ENCODE data around the gene CCDC141.

CCDC141 gene

GRCh38 chr2:178863856-178864620 is 185.9 kb downstream of the CCDC141 start:
- FAIRE-seq (no peak), DNase-seq (ENCODE audit: insufficient read length, low spot score) (no peak)
- TF ChIP-seq POLR2A (IDR thresholded peaks at IDR 0.05; ENCODE audit: low read depth, low read length) (no peak), PAX5 (IDR thresholded peaks at IDR 0.05; ENCODE audit: insufficient read depth, low read length, severe bottlenecking) (no peak), SPI1 (IDR thresholded peaks at IDR 0.05; ENCODE audit: low read depth, low read length) (no peak), POU2F2 (IDR thresholded peaks at IDR 0.05; ENCODE audit: low read depth, low read length) (no peak)

GRCh38 chr2:178863130-178863855 is 186.6 kb downstream of the CCDC141 start:
- peak; percentile 45 for FAIRE-seq
- TF ChIP-seq SPI1 (IDR thresholded peaks at IDR 0.05; ENCODE audit: low read depth, low read length) (peak; percentile 80), POU2F2 (IDR thresholded peaks at IDR 0.05; ENCODE audit: low read depth, low read length) (no peak)
- no peak for DNase-seq (ENCODE audit: insufficient read length, low spot score)

DNA sequence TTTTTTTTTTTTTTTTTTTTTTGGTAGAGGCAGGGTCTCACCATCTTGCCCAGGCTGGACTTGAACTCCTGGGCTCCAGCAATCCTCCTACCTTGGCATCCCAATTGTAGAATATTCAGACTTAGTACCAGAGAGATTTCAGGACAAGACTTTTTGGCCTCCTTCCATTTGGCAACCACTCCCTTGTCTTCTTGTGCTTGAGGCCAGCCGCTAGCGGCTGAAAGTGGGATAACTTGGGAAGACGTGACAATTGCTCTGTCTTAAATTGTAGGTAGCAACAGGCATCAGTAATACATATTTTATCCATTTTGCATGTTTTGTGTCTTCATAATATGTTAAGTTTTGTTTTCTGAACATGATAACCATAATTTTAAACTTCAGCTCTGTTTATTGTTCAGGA is 189.4 kb downstream of the CCDC141 start:
- no peak for DNase-seq (ENCODE audit: insufficient read length, low spot score)
- FAIRE-seq = no peak
- TF ChIP-seq POU2F2 (IDR thresholded peaks at IDR 0.05; ENCODE audit: low read depth, low read length) = no peak
- no peak for TF ChIP-seq SPI1 (IDR thresholded peaks at IDR 0.05; ENCODE audit: low read depth, low read length)
- TF ChIP-seq POLR2A (IDR thresholded peaks at IDR 0.05; ENCODE audit: low read depth, low read length) = no peak
- no peak for TF ChIP-seq PAX5 (IDR thresholded peaks at IDR 0.05; ENCODE audit: insufficient read depth, low read length, severe bottlenecking)
- no peak for TF ChIP-seq TAF1 (IDR thresholded peaks at IDR 0.05; ENCODE audit: low read depth, low read length)
- no peak for TF ChIP-seq POLR2AphosphoS5 (IDR thresholded peaks at IDR 0.05; ENCODE audit: low read depth, low read length)

DNA sequence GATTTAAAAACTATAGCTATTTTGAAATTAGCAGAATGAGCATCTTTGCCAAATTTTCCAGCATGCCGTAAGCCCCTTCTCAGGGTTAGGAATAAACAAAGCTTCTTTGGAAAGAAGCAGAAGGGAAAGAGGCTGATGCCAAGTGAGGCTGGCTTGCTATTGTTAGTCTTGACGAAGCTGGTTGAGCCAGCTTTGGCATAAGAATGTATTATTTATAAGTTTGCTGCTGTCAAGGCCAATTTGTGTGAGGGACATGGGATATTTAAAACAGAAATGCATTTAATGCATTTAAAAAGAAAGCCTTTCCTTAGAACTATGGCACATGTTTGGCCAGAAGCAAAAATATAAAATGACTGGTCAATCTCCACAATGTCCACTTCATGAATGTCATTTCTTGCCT is 190.2 kb downstream of the CCDC141 start:
- TF ChIP-seq TAF1 (IDR thresholded peaks at IDR 0.05; ENCODE audit: low read depth, low read length) (no peak), SPI1 (IDR thresholded peaks at IDR 0.05; ENCODE audit: low read depth, low read length) (no peak), POU2F2 (IDR thresholded peaks at IDR 0.05; ENCODE audit: low read depth, low read length) (no peak), POLR2AphosphoS5 (IDR thresholded peaks at IDR 0.05; ENCODE audit: low read depth, low read length) (no peak), PAX5 (IDR thresholded peaks at IDR 0.05; ENCODE audit: insufficient read depth, low read length, severe bottlenecking) (no peak), POLR2A (IDR thresholded peaks at IDR 0.05; ENCODE audit: low read depth, low read length) (no peak)
- FAIRE-seq = no peak
- no peak for DNase-seq (ENCODE audit: insufficient read length, low spot score)

DNA sequence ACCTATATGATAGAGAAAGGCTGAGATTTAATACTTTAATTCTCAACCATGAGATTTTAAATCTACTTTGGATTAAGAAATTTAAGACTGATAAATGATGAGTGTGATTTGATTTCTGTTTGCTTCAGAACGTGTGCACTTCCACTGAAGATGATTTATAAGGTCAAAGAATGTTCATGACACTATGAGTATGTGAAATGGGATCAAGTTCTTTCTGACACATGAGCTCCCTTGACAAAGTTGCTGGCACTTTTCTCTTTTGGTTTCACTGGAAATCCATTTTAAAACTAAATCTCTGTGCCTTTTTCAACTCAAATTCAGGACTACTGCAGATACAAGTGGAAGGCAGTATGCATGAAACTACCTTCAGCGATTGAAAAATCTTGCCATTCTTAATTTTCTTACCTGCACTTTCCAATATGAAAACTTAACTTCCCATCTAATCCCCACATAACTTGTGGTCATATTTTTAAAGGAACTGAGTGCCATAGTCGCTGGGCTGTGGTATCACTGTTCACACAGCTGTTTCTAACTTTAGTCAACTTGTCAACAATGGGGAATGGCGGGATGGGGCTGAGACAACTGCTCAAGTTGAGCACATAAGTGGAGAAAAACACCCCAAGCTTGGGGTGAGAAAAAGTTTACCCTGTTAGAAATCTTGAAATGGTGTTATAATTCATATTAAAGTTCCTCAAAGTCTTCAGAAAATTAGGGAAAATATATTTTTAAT is 190.9 kb downstream of the CCDC141 start:
- FAIRE-seq (no peak), DNase-seq (ENCODE audit: insufficient read length, low spot score) (no peak)
- TF ChIP-seq POLR2AphosphoS5 (IDR thresholded peaks at IDR 0.05; ENCODE audit: low read depth, low read length) = no peak
- no peak for TF ChIP-seq POU2F2 (IDR thresholded peaks at IDR 0.05; ENCODE audit: low read depth, low read length)
- no peak for TF ChIP-seq POLR2A (IDR thresholded peaks at IDR 0.05; ENCODE audit: low read depth, low read length)
- no peak for TF ChIP-seq TAF1 (IDR thresholded peaks at IDR 0.05; ENCODE audit: low read depth, low read length)
- TF ChIP-seq PAX5 (IDR thresholded peaks at IDR 0.05; ENCODE audit: insufficient read depth, low read length, severe bottlenecking) = no peak
- TF ChIP-seq SPI1 (IDR thresholded peaks at IDR 0.05; ENCODE audit: low read depth, low read length) = no peak

DNA sequence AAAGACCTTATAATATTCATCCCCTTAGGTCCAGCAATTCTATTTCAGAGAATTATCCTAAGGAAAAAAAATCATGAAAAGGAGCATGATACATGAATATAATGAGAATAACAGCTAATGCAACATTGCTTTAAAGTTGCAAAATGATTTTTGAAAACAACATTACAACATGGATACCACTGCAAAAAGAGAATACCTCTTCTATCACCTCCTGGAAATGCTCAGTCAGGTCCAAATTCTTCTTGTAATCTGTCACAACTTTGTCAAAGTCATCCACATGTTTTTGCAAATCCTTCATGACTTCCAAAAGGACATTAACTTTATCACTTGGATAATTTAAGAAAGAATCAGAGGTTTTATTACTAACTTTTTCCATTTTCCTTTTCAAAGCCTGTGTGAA is 194.8 kb downstream of the CCDC141 start:
- DNase-seq (ENCODE audit: insufficient read length, low spot score) (no peak), FAIRE-seq (no peak)
- TF ChIP-seq POLR2A (IDR thresholded peaks at IDR 0.05; ENCODE audit: low read depth, low read length) (no peak), POU2F2 (IDR thresholded peaks at IDR 0.05; ENCODE audit: low read depth, low read length) (no peak), SPI1 (IDR thresholded peaks at IDR 0.05; ENCODE audit: low read depth, low read length) (no peak), PAX5 (IDR thresholded peaks at IDR 0.05; ENCODE audit: insufficient read depth, low read length, severe bottlenecking) (no peak), POLR2AphosphoS5 (IDR thresholded peaks at IDR 0.05; ENCODE audit: low read depth, low read length) (no peak), TAF1 (IDR thresholded peaks at IDR 0.05; ENCODE audit: low read depth, low read length) (no peak)

- TF ChIP-seq PAX5 (IDR thresholded peaks at IDR 0.05; ENCODE audit: insufficient read depth, low read length, severe bottlenecking) (no peak), TAF1 (IDR thresholded peaks at IDR 0.05; ENCODE audit: low read depth, low read length) (no peak), POLR2A (IDR thresholded peaks at IDR 0.05; ENCODE audit: low read depth, low read length) (no peak), SPI1 (IDR thresholded peaks at IDR 0.05; ENCODE audit: low read depth, low read length) (peak; percentile 39; the same call in 1 of the 2 replicates), POLR2AphosphoS5 (IDR thresholded peaks at IDR 0.05; ENCODE audit: low read depth, low read length) (no peak)
- DNase-seq (ENCODE audit: insufficient read length, low spot score) (no peak), FAIRE-seq (no peak)
These were observed 201.6 kb downstream of the CCDC141 start for GRCh38 chr2:178848335-178848734.

DNA sequence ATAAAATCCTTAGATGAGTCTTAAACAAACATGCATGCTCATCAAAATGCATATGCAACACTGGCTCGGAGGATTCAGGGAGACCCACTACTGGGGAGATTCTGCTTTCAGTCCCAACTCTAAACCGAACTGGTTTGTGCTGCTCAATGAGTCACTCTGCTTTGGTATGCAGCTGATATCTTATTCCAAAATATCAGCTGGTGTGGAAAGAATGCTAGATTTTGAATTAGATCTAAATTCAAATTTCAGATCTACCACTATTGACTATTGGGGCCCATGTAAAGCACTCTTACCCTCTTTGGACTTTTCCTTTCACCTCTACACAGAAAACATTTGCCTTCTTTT is 203.5 kb downstream of the CCDC141 start:
- TF ChIP-seq POU2F2 (IDR thresholded peaks at IDR 0.05; ENCODE audit: low read depth, low read length) = no peak
- TF ChIP-seq SPI1 (IDR thresholded peaks at IDR 0.05; ENCODE audit: low read depth, low read length) = no peak
- TF ChIP-seq PAX5 (IDR thresholded peaks at IDR 0.05; ENCODE audit: insufficient read depth, low read length, severe bottlenecking) = no peak
- TF ChIP-seq POLR2AphosphoS5 (IDR thresholded peaks at IDR 0.05; ENCODE audit: low read depth, low read length) = no peak
- TF ChIP-seq POLR2A (IDR thresholded peaks at IDR 0.05; ENCODE audit: low read depth, low read length) = no peak
- no peak for TF ChIP-seq TAF1 (IDR thresholded peaks at IDR 0.05; ENCODE audit: low read depth, low read length)
- no peak for FAIRE-seq
- DNase-seq (ENCODE audit: insufficient read length, low spot score) = no peak

Data from GM12891 (cell line).